Adrenal gland (tissue), 12 donors: ENCODE data around the gene ATXN7L1. TPM values are rescaled to one million over a fixed set of nuclear protein-coding genes. Genes with fewer than 3 reads are reported as not detected.
A peak's percentile ranks its signal among the peaks of the same experiment; 100 is the strongest.

Experiments
- DNase-seq, 7 donors: peaks; one replicate each; pipeline ENCODE4 v3.0.0-alpha.2; 2019 to 2020
- H3K27ac ChIP-seq, 5 donors: fragments of 200-600 bp; sonication (generic) in 4 of 5; 1 replicate in 3 of 5; 2 replicates in 2 of 5; pipeline versions ENCODE4 v1.5.1 to v1.8.0; 2016 to 2020; ENCODE audit warnings: mild to moderate bottlenecking in 1 of 5
- H3K27me3 ChIP-seq: fragments of 200-600 bp; 2 replicates; pipeline ENCODE4 v1.8.0; 2021
- H3K36me3 ChIP-seq, 2 donors: fragments of 200-600 bp; replicated peaks in 1 of 2; 1 replicate in 1 of 2; 2 replicates in 1 of 2; pipeline versions ENCODE4 v1.5.1 to v1.8.0; 2018 to 2022
- H3K4me1 ChIP-seq, 2 donors: fragments of 200-600 bp; replicated peaks in 1 of 2; 1 replicate in 1 of 2; 2 replicates in 1 of 2; pipeline versions ENCODE4 v1.5.1 to v1.8.0; 2018 to 2021
- H3K4me3 ChIP-seq, 4 donors: fragments of 200-600 bp; sonication (generic) in 3 of 4; one replicate each; pipeline ENCODE4 v1.5.1; 2016 to 2018
- H3K9me3 ChIP-seq, 3 donors: fragments of 200-600 bp; sonication (generic) in 1 of 3; replicated peaks in 1 of 3; 1 replicate in 2 of 3; 2 replicates in 1 of 3; pipeline versions ENCODE4 v1.5.1 to v1.8.0; 2016 to 2021
- POLR2A ChIP-seq, 2 donors: fragments of 450-650 bp; IDR thresholded peaks; one replicate each; pipeline ENCODE4 v1.6.1; 2017; ENCODE audit warnings: antibody characterized with exemption in 2 of 2, mild to moderate bottlenecking in 2 of 2, moderate library complexity in 1 of 2
- WGBS, 4 donors: extraction: QIAGEN DNeasy Blood & Tissue Kit in 2 of 4; methylation state at CpG; one replicate each; pipeline versions ENCODE4 v1.1.5 to v1.1.7; 2013 to 2017; 5-methylcytosine and 5-hydroxymethylcytosine counted together
- intact Hi-C, 2 donors: fragments of 100-400 bp; cut with DNase I; formaldehyde crosslinking; loops; one replicate each; pipeline versions ENCODE4 v1.14.1 to v1.15.0; 2022 to 2023
- polyA plus RNA-seq, 3 donors: library from polyadenylated mRNA; stranded (reverse); fragments of 200-250 nt in 2 of 3; fragments of 350-450 nt in 1 of 3; fragmentation: Illumina TruSeq in 1 of 3; extraction: RNeasy Lipid Tissue Mini Kit (QIAGEN cat#74804) in 1 of 3; gene quantifications; one replicate each; pipeline ENCODE4 v1.2.3, GENCODE V29; 2013 to 2014
- total RNA-seq, 9 donors: library from RNA; depleted of rRNA in 4 of 9; stranded (reverse); fragments of >200 nt in 4 of 9; fragments of 120-200 nt in 1 of 9; fragmentation: NEBNext Ultra II Directional in 1 of 9; extraction: Animal tissue kit (Norgen Biotek cat#: 25700) in 1 of 9; gene quantifications; one replicate each; pipeline versions ENCODE4 v1.1.0 to v1.2.4, GENCODE V29; 2013 to 2023
- TF ChIP-seq, protein P1 (sequence below), 6 experiments: fragments of 450-650 bp in 4 of 6; fragments of 200-600 bp in 2 of 6; sonication (generic) in 1 of 6; IDR thresholded peaks; 1 replicate in 5 of 6; 2 replicates in 1 of 6; pipeline versions ENCODE4 v1.5.1 to v1.8.0; 2016 to 2021; ENCODE audit warnings: antibody characterized with exemption in 6 of 6, mild to moderate bottlenecking in 2 of 6, moderate library complexity in 1 of 6
- donor health status: healthy with polysubstance abuse.
- donor health status: Bipolar disorder and iron deficiency.
- donor health status: DM: yes; HTN: yes; CAD: no.
- donor health status: DM: no; HTN: no; CAD: no.
- donor health status: DM: no; HTN: no; CAD: no.
- donor health status: DM: yes; HTN: yes; CAD: no.

ATXN7L1 gene
- total and polyA plus RNA-seq, 12 donors = 3.6 to 24.6 (median 9.0) TPM

DNA sequence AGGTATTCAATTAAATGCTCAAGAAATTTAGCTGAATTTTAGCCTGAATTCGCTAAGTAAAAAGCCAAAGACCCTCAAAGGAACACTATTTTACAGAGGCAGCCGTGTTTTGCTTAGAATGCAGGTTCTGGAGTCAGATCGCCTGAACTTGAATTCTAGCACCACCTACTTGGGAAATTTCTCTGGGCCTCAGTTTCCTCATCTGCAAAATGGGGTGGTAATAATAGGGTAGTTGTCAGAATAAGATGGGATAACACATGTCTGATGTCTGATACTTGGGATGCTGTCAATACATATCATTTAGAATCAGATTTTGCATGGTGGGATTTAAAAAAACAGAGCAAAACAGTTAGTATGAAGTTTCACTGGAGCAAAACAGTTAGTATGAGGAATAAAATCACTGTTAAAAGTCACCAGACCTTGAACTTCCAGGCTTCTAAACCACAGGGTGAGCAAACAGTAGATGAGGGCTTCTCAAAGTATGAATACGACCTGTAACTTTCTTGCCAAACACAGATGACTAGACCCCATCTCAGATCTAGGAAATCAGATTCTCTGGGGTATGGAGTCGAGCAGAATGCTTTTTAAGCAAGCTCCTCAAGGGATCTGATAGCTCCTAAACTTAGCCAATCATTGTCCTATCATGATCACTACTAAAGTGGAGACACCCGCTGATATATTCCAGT, 75.4 kb downstream of the ATXN7L1 start:
- Histone ChIP-seq H3K9me3 (no peaks in the 10 kb centered on the region), H3K36me3 (no peaks in the 10 kb centered on the region), H3K27me3 (no peaks in the 10 kb centered on the region), H3K4me1 (peaks cover 9 to 26% of the 10 kb centered on the region in 2 donors), H3K4me3 (no peak overlapping the region), H3K27ac (no peak overlapping the region)
- DNase-seq = no peak
- WGBS, 4 donors = 80 to 89% (median 86%) methylated on average over 6 of the region's 6 CpGs
- intact Hi-C loops = no loop called here
- TF ChIP-seq, protein P1, sequence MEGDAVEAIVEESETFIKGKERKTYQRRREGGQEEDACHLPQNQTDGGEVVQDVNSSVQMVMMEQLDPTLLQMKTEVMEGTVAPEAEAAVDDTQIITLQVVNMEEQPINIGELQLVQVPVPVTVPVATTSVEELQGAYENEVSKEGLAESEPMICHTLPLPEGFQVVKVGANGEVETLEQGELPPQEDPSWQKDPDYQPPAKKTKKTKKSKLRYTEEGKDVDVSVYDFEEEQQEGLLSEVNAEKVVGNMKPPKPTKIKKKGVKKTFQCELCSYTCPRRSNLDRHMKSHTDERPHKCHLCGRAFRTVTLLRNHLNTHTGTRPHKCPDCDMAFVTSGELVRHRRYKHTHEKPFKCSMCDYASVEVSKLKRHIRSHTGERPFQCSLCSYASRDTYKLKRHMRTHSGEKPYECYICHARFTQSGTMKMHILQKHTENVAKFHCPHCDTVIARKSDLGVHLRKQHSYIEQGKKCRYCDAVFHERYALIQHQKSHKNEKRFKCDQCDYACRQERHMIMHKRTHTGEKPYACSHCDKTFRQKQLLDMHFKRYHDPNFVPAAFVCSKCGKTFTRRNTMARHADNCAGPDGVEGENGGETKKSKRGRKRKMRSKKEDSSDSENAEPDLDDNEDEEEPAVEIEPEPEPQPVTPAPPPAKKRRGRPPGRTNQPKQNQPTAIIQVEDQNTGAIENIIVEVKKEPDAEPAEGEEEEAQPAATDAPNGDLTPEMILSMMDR (IDR thresholded peaks at IDR 0.05) = no peak
- no peak for TF ChIP-seq POLR2A (IDR thresholded peaks at IDR 0.05)

DNA sequence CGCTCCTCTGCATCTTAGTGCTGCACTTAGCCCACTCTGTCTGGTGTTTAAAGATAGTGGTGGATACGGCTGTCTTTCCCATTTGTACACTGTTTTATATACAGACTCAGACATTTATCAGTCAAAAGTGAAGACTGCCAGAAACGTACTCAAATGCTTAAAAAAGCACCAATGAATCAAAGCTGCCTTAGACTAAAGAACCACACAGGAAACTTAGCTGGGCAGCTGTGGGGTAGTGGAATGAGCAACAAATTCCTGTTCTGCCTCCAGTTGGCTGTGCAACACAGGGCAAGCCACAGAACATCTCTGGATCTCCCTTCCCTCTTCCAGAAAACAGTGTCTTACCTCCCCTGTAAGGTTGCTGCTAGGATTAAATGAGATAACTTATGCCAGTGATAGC, 76.0 kb downstream of the ATXN7L1 start:
- peaks cover 14 to 31% of the 10 kb centered on the region in 2 donors for H3K4me1 ChIP-seq
- H3K27ac ChIP-seq = no peak overlapping the region
- DNase-seq = no peak
- H3K27me3 ChIP-seq = no peaks in the 10 kb centered on the region
- H3K36me3 ChIP-seq = no peaks in the 10 kb centered on the region
- intact Hi-C loops = no loop called here
- WGBS, 4 donors = 57 to 70% (median 65%) methylated on average over 3 of the region's 3 CpGs
- no peaks in the 10 kb centered on the region for H3K9me3 ChIP-seq
- H3K4me3 ChIP-seq = no peak overlapping the region
- no peak for TF ChIP-seq POLR2A (IDR thresholded peaks at IDR 0.05)
- TF ChIP-seq, protein P1 (IDR thresholded peaks at IDR 0.05) = no peak

DNA sequence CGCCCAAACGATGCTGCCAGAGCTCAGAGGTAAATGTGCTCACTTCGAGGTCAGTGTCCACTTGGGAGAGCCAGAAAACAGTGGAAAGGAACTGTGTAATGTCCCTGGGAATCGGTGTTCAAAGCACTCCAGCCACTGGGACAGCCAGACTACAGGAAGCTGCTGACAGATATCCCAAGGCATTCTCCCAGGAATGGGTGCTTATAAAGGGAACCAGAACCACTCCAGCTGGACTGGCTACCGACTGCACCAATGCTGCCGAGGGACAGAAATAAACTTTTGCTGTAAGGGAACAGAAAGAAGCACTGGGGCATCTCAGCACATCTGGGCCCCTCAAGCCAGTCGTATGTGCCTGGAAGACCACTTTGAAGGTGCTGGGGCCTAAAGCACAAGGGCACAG, 76.7 kb downstream of the ATXN7L1 start:
- Histone ChIP-seq H3K9me3 (no peaks in the 10 kb centered on the region), H3K4me3 (no peak overlapping the region), H3K36me3 (no peaks in the 10 kb centered on the region), H3K4me1 (peaks cover 22 to 39% of the 10 kb centered on the region in 2 donors), H3K27ac (peak overlapping the region in 1 of 5 donors; percentile 38), H3K27me3 (no peaks in the 10 kb centered on the region)
- intact Hi-C loops = no loop called here
- no peak for DNase-seq
- TF ChIP-seq, protein P1 (IDR thresholded peaks at IDR 0.05) = no peak
- TF ChIP-seq POLR2A (IDR thresholded peaks at IDR 0.05) = no peak
- 52 to 78% (median 64%) methylated on average over 5 to 7 of the region's 7 CpGs for WGBS, 4 donors

DNA sequence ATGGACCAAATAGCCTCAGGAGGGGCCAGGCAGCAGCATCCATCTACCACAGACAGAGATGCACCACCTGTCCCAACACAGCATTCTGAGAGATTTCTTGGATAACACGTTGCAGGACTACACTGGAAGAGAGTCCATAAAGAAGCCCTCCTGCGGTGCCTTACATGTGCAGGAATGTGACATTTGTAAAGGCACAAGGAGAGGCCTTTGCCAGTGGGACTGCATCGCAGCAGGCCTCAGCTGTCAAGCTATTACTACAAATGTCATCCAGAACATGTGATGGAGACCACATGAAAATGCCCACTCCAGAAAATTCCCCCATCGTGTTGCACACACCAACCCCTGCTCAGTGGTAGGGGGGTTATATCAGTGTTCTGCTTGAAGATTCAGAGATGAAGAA, 77.4 kb downstream of the ATXN7L1 start:
- 87 to 95% (median 94%) methylated on average over 3 to 4 of the region's 4 CpGs for WGBS, 4 donors
- intact Hi-C loops = no loop called here
- no peaks in the 10 kb centered on the region for H3K27me3 ChIP-seq
- no peaks in the 10 kb centered on the region for H3K36me3 ChIP-seq
- H3K9me3 ChIP-seq = no peaks in the 10 kb centered on the region
- H3K4me1 ChIP-seq = peaks cover 24 to 43% of the 10 kb centered on the region in 2 donors
- H3K4me3 ChIP-seq = no peak overlapping the region
- H3K27ac ChIP-seq = no peak overlapping the region
- DNase-seq = no peak
- TF ChIP-seq POLR2A (IDR thresholded peaks at IDR 0.05) = no peak
- TF ChIP-seq, protein P1 (IDR thresholded peaks at IDR 0.05) = no peak
